Measurements from ENCODE around the gene RASAL3.

RASAL3 gene

DNA sequence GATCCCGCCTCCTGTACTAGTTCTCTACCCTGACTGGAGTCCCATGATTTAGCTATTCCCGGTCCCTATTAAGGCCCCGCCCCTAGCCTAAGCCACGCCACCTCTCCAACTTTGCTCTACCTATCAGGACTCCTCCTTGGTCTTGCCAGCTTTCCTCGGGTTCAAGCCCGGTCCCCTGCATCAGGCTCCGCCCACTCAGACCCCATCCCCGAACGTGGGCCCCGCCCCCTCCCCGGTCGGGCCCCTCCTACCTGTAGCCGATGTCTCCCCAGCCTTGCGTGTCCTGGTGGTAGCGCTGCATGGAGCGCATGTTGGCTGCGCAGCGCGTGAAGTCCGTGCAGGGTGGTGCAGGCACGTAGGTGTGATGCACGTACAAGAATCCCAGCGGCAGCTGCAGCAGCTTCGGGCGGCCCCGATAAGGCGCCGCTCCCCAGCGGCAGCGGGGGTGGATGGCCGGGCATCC, 7.3 kb upstream of the RASAL3 start:
- DNase-seq, result no peak

GRCh38 chr19:15469513-15470297, 5.4 kb upstream of the RASAL3 start:
- DNase-seq, result peak; percentile 26

DNA sequence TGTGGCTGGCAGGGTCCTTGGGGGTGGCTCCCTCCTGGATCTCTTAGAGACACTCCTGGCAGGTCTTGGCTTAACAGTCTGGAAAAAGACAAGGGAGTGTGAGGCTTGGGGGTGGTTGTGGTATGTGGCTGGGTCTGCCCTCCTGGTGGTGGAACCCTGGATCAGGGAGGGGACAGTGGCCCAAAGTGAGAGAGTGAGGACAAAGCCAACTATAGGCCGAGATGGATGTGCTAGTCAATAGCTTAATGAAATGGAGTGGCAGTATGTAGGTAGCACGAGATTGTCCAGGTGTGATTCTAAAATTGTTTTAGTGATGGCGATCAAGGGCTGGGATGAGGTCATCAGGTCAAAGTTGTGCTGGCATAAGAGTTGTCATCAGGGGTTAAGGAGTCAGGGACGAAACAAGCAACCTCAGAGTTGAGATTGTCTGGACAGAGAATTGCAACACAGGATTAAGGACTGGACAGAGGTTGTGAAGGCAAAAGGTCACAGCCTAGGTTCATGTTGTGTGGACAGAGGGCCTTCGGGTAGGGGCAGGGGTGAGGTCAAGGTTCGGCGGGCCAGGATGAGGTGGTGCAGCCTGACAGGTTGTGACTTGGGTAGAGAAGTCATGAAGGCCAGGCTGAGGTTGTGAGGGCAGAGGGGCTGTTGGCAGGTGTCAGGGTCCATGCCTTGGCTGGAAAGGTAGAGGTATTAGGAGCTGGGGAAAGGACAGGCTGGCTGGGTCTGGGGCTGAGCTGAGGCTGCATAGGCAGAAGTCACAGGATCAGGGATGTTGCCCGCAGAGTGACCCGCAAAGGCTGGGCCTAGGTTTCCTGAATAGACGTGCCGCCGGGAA, 4.5 kb upstream of the RASAL3 start:
- DNase-seq, result no peak

- DNase-seq, result no peak
Measured at GRCh38 chr19:15467734-15468214, 3.4 kb upstream of the RASAL3 start.

DNA sequence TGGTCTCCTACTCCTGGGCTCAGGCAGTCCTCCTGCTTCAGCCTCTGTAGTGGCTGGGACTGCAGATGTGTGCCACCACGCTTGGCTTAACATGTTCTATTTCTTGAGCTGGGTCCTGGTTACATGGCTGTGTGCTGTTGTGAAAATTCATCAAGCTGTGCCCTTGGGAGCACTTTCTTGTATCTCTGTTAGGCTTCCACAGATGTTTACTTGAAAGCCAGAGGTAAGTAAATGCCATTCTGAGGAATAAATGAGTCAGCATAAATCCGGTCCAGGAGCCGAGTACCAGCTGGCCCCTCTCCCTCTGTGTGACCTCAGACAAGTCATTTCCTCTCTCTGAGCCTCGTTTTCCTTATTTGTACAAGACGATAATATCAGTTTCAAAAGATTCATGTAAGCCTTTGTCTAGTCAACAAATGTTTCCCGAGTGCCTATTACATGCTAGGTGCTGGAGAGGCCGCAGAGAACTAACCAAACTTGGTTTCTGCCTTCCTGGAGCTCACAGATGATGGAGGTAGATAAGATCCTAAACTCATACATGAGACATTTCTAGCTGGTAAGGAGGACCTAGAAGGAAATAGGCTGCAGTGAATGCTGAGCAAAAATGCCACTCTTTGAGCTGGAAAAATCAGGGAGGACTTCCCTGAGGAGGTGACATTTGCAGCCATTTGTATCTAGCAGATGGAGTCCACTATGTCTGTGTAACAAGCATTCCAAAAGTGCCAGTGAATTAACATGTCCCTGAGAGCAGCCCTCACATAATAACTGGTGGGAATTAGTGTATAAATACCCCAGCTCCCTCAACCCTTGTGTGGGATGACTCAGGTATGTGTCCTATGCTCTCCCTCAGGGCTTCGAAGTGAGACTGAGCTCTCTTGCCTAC, 2.7 kb upstream of the RASAL3 start:
- DNase-seq, result peak; percentile 75

- DNase-seq, result peak; percentile 84
Measured at GRCh38 chr19:15463861-15464371, 428 bp downstream of the RASAL3 start.

GRCh38 chr19:15461694-15462093, 2.6 kb downstream of the RASAL3 start:
- no peak for DNase-seq

GRCh38 chr19:15457701-15458484, 6.5 kb downstream of the RASAL3 start:
- no peak for DNase-seq

- no peak for DNase-seq
Measured at GRCh38 chr19:15456871-15457700, 7.3 kb downstream of the RASAL3 start.

DNA sequence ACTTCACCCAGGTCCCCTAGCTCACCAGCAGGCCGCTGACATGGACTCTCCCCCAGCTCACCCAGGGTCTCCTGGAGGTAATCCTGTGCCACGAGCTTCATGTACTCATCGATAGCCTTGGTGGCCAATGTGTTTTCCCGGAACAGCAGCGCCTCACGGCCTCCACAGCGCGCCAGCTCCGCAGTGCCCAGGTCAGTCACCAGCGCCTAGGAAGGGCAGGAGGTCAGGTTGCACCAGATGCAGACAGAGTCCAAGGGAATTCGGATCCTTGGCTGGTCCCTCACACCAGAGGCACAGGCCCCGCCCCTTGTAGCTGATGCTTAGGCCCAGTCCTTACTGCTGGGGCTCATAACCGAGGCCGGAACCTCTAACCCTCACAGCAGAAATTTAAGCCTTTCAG, 7.9 kb downstream of the RASAL3 start:
- no peak for DNase-seq

DNA sequence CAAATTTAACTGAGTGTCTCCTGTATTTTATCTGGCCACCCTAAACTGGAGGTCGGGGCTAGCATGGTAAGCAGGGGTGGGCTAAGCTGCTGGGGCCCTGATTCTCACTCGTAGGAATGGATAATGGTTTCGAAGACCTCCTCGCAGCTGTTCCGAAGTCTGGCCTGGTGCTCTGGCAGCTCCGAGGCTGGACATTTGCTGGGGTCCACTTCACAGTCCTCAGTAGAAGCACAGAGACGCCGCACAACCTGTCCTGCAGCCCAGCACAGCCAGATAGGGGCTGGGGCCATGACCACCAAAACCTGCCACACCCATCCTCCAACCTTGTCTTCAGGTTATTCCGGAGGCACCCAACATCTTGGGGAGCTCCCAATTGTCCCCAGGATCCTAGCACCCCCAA, 8.3 kb downstream of the RASAL3 start:
- no peak for DNase-seq

DNA sequence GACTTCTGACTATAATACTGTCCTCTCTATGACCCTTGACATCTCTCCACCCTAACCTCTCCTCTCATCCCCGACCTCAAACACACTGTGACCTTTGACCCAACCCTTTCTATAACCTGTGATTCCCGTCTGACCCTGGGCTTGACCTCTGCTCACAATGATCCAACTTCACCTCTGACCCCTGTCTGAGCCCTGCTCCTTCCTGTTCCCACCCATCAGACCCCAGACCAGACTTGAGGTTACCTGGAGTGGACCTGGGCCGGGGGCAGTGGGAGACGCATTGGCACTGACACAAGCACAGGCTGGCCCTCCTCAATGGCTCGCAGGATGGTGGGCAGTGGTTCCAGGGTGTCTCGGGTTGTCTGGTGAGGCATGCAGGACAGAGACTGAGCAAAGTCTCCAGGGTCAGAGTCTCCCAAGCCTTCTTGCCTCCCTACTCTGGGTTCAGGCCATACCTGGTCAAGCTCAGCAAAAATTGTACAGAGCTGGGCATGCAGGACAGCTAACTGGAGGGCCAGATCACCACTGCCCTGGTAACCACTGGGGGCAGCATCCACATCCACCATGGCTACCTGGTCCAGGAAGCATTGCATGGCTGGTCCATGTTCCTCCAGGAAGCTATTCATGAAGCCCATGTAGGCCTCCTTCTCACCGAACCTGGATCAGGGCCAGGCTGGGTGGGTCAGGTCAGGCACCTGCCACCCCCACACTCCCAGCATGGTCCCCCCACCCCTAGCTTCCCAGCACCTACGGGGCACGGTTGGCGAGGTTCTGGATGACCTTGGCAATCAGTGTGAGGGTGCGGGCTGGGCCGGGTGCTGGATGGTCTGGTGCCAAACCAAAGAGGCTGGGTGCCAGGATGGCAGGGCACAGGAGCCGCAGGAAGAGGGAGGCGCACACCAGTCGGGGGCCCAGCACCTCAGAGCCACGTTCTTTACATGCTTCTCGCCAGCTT, 10.2 kb downstream of the RASAL3 start:
- DNase-seq, result no peak

DNA sequence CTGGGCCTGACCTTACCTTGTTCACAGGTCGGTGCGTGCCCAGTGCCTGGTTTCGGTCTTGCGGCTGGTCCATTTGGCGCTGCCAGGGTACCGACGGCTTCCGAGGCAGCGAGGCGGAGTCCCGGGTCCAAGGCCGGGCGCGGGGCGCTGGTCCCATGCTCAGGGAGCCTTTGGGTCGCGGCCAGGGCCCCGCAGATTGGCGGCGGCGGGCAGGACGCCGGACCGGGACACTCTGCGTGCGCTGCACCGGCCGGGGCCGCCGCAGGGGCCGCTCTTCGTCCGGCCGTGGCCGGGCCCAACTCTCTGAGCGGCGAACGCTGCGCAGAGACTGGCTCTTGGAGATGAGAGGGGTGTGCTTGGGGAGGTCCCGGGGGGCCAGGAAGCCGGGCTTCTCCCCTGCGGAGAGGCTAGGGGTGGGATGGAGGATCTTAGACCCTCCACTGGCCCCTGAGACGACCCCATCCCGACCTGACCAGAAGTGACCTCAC, 11.2 kb downstream of the RASAL3 start:
- no peak for DNase-seq

DNA sequence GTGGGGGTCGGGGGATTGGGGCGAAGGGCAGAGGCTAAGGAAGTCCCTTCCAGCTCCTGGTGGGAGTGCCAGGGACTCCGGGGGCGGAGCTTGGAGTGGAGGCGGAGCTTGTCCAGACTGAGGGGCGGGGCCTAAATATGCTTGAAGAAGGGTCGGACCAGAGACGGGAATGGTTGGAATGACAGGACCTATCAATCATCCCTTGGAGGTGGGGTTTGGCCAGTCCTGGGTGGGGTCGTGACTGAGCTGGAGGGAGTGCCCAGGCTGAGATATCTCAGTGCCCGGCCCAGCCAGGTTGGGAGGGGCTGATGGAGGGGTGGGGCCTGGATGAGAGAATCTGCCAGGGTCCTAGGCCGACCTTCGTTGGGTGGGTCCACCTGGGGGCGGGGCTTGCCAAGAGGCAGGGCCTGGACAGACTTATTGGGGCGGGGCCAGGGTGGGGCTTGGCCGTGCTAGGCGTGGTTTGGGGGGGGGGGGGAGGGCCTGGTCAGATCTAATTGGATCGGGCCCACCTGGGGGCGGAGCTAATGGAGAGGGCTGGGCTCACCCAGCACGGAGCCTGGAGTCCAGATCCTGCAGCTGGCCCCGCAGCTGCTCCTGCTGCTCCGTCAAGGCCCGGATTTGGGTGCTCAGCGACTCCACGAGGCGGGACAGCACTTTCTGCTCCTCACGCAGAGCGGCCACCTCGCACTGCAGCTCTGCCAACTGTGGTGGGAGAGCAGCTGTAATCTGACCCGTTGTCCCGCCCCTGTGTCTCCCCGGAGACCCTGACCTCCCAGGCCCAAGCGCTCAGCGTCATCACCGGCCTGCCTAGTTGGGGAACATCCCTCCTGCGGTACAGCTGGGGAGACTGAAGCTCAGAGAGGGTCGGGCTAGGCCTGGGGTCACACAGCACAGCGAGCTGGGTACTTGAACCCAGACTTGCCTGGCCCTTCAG, 12.0 kb downstream of the RASAL3 start:
- DNase-seq, result peak; percentile 11

- no peak for DNase-seq
Measured at GRCh38 chr19:15450528-15450890, 13.8 kb downstream of the RASAL3 start.

DNA sequence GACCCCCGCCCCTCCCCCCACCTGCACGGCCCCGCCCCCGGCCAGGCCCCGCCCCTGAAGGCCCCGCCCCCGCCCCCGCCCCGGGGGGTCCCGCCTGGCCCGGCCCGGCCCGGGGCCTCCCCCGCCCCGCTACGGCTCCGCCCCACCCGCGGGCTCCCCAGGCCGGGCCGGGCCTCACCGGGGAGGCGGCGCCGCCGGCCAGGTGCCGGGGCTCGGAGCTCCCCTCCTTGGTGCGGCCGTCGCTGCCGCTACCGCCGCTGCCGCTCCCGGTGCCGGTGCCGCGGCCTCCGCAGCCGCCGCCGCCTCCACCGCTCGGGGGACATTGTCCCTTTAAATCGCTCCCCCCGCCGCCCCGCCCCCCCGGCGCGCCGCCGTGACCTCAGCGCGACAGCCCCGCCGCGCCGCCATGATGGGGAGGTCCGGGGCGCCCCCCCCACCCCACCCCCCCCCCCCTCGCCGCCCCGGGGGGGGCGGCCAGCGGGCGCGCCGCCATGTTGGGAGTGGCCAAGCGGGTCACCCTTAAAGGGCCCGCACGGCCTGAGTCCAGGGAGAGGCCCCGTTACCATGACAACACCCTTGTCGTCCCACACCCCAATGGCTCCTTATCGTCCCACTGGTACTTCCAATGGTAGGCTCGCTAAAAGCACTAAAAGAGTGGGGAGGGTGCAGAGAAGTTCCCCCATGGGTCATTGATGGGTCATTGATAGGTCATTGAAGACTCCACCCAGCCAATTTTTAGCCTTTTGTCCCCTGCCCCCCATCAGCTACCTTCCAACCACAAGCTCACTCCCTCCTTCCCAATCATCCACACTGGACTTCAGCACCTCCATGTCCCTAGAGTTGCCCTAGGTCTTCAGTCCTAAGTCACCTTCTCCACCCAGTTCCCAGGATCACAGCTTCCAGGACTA, 14.5 kb downstream of the RASAL3 start, which contains the start of gene WIZ:
WIZ (minus strand) TSS at position 337 of the 908 bp plus-strand sequence. CDS start 1,649 bp downstream, outside the sequence.
- DNase-seq, result peak; percentile 86

Measured in CD4-positive, alpha-beta T cell treated with Interleukin-21 for 1 hour (primary cell).